ENCODE results near the gene BCDIN3D.

The BCDIN3D gene

DNA sequence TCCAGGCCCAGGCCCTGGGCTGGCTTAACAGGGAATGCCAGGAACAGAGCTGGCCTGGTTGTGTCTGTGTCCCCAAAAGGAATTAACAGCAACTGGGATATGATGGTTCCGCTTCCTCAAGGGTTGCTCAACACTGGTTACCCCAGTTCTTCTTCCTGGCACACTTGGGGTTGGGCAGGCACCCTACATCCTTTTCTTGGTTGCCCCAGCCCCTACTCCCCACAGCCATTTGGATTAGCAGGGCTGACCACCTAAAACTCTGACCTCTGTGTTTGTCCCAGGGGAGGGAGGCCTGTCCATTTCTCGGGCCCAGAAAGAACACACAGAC lies 45.5 kb downstream of the BCDIN3D start:
- DNase-seq (ENCODE audit: low read depth in 2 of 2): no peak

DNA sequence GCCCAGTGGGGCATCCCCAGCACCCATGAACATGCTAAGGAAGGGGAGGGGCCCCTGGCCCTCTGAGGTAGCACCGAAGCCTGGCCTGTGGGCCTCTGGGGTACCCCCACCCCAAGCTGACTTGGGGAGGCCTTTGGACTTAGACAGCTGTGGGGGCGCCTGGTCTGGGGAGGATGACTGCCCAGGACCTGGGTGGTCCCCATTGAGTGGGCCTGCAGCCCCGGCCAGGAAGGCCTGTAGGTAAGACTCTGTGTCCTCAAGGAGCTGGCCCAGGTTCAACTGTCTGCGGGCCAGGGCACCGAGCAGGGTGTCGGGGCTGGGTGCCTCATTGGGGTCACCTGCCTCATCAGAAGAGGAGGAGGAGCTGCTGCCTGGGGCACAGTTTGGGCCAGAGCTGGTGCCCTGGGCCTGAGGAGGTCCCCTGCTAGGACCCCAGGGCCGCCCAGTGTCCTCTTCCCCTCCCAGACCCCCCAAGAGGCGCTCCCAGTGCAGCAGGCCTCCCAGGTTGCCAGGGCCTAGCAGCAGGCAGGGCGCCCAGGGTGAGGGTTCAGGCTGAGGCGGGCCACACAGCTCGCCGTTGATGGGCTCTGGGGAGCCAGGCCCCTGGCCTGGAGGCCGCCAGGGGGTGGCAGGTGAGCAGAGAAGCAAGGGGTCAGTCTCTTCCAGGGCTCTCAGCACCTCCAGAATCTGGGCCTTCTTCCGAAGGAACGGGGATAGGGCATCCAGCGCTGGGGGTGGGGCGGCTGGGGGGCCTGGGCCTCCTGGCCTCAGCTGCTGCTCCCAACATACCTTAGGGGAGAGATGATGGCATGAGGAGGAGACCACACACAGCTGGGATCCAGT lies 46.1 kb downstream of the BCDIN3D start:
- no peak for DNase-seq (ENCODE audit: low read depth in 2 of 2)

DNA sequence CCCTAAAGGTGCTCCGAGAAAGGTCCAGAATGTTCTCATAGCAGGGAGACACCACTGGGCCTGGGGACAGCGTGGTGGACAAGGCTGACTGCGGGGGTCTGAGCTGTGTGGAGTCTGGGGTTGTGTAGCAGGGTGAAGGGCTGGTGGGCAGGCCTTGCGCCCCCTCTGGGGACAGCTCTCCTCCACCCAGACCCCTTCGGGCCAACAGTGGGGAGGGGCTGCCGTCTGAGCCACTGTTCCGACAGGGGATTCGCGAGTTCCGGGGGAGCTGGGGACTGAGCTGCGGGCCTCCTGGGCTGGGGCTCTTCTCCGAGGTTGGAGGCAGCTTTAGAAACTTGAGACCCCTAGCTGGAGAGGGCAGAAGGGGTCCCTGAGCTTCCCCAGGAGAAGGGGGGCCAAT lies 46.8 kb downstream of the BCDIN3D start:
- no peak for DNase-seq (ENCODE audit: low read depth in 2 of 2)

DNA sequence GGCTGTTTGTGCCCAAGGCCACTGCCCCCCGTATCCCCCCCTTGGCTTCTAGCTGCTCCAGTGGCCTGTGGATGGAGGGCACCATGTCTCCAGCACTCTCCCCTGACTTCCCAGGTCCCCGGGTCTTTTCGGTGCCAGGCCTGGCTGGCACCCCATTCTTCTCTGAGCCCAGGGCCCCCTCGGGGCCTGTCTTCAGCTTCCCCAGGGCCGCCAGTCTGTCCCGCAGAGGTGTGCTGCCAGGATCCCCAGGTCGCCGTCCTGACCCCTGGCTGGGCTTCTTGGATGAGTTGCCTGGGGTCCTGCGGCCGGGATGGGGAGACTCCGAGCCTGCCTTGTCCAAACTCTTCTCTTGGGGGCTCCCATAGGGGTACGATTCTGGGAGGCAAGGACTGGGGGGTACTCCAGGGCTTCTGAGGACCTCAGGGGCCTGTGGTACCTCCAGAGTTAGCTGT lies 47.2 kb downstream of the BCDIN3D start:
- no peak for DNase-seq (ENCODE audit: low read depth in 2 of 2)

DNA sequence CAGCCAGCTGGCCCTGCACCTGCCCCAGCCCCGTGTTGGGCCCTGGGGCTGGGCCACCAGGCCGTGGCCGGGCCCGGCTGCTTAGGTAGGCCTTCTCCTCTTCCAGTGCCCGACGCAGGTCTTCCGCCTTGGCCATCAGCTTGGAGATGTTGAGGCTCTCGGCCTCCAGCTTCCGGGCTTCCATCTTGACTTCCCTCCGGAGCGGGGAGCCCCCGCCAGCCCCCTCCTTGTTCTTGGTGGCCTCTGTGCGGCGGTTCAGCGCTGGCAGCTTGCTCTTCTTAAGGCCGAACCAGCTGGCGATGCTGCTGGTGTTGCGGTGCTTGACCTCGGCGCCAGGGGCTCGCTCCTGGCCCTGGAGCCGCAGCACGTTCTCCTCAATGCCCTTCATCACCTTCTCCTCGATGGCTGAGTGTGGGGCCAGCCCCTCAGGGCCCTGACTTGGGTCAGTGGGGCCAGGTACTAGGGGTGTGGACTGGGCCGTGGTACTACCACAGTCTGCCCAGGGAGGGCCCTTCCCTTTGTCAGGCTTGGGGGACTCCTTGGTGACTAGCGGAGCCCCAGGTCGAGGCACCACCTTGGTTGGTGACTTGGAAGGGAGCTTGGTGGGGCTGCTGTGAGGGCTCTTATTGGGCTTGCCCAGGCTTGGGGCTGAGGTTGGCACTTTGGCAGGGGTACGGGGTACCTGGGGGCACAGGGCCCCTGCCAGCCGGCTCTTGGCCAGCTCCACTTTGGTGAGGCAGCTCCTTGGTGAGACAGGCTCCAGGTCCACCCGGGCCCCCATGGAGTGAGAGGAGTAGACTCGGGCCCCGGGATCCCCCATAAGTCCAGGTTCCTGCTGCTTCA lies 47.9 kb downstream of the BCDIN3D start:
- DNase-seq (ENCODE audit: low read depth in 2 of 2): no peak

DNA sequence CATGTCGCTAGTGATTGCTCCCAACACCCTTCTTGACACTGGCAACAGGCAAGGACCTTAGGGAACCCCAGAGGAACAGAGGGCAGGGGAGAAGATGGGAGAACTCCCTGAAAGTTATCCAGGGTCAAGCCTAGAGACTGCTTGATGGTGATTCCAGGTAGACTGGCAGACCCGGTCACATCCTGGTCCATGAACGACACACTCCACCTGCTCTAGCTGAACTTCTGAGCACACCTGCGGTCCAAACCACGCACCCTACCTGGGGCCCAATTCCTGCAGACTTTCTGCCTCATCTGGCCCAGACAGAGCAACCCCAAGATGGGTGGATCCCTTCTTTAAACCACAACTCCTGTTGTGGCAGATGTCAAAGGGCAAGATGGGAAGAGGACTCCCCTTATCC lies 48.9 kb downstream of the BCDIN3D start:
- DNase-seq (ENCODE audit: low read depth in 2 of 2): no peak

DNA sequence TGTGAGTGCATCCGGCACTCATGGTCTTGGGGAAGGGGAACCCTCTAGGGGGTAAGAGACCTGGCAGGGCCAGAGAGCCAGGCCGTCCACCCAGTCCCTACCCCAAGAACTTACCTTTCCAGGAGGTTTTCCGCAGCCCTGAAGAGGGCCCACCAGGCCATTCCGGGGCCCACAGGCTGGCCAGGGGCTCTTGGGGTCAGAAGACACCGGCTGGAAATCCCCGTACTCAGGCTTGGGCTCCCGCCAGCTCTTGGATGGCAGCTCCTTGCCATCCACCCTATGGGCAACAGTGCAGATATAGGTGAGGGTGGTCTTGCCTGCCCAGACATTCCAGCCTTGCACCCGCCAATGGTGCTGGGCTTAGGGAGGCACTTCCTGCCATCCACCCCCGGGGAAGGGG lies 49.3 kb downstream of the BCDIN3D start:
- no peak for DNase-seq (ENCODE audit: low read depth in 2 of 2)

DNA sequence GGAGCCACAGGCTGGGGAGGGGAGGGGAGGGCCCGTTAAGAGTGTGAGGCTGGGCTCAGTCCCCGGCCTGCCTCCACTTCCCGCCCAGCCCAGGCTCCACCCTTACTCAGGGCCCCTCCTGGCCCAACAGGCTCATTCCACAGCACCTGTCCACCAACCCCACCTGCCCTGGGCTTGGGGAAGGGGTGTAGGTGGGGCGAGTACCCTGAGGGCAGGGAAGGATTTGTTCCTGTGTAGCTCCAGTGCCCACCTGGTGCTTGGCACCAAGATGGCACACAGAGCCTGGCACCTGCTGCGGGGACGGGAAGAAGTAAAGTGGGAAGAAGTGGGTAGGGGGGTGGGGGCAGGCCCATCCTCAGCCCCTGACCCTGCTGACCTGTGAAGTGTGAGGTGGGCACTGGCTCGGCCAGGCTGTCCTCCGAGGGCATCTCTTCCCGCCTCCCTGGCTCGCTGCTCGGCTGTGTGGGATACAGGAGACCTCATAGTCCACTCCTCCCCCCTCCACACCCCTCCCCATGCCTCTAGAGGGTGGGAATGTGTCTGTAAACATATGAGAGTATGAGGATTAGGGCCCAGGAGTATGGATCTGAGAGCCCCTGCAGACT lies 49.8 kb downstream of the BCDIN3D start:
- no peak for DNase-seq (ENCODE audit: low read depth in 2 of 2)

DNA sequence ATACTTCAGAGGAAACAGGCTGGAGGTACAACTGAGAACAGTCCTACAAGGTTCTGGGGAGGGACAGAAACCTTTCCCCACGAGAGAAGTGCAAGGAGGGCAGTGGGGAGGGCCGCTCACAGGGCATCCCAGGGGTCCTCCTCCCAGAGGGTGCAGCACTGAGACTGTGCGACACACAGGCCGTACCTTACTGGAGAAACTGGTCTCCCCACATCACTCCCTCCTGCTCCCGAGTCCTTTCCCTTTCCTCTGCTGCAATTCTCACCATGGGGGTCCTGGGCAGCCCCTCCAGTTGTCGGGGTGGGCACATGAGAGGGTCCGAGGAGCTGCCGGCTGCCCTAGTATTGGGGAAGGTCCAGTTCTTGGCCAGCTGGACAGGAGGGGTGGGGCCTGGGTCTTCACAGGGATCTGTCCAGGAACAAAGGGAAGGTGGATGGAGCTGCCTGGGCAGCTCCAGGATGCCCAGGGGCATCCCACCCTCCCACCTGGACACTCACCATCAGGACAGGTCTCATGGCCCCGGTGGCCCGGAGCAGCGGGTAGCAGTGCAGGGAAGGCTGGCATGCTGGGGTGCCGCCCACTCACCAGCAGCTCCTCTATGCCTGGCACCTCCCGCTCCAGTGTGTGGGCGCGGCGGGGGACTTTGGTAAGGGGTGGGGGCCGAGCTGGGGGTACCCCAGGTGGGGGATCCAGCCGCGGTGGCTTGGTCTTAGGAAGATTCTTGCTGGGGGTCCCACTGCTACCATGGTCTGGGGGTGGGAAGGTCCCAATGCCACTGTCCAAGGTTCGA lies 50.5 kb downstream of the BCDIN3D start:
- DNase-seq (ENCODE audit: low read depth in 2 of 2): no peak

DNA sequence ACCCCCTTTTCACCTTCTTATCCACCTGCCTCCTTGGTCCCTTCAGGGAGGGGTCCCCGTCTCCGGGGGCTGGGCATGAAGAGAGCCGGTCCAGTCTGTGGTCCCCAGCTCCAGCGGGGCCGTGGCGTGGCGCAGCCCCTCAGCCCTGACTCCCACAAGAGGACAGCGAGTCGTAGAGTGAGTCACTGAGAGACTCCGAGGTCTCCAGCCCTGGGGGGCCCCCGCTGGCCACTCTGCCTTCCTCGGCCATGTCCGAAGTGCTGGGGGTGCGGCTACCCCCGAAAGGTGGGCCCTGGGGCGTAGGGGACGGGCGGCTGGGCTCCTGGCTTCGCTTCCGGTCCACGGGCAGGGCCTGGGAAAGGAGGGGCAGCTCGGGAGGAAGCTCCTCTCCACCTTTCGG lies 51.2 kb downstream of the BCDIN3D start:
- DNase-seq (ENCODE audit: low read depth in 2 of 2): no peak

DNA sequence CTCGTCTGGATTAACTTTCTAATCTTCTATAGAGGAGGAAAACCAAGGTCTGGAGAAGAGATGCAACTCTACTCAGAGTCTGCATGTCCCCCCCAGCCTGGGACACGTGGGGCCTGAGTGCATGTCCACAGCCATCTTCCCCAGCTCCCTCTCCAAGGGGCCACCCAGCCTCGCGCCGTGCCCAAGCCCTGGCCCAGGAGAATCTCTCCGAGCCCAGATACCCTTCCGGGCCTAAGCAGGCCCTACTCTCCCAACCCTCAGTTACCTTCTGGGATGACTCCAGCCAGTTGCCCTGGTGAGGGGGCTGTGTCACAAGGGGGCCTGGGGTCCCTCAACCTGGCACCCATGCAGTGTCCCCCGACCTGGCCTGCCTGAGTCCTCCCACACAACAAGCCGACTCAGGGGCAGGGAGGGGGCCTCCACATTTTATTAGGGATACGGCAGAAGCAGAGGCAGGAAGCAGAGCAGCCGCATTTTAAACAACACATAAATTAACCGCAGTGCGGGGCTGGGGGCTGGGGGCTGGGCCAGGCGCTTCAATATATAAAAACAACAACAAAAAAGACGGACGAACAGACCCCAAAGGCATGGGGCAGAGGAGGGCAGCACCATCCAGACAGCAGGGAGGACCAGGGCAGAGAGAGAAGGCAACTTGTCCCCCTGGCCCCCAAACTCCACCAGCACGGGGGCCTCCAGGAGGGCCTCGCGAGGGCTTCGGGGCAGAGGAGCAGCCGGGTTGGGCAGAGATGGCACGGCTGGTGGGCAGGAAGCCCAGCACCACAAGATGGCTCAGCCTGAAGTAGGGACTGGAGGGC lies 52.0 kb downstream of the BCDIN3D start:
- DNase-seq (ENCODE audit: low read depth in 2 of 2): no peak

DNA sequence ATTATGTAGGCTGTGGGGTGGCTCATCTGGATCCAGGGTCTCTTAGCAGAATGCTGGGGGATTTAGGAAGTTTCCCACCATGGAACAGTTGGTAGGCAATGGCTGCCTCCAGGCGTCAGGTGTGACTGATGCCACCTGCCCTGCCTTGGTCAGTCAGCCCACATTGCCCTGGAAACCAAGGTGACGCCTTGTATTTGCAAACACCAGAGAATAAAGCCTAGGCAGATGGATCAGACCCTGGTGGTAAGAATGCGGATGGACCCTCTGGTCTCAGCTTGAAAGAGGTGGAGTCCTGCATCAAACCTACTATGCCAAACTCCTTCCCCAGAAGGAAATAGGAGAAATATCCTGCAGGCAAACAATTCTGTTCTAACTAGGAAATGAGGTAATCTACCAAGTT lies 52.9 kb downstream of the BCDIN3D start:
- DNase-seq (ENCODE audit: low read depth in 2 of 2): no peak

DNA sequence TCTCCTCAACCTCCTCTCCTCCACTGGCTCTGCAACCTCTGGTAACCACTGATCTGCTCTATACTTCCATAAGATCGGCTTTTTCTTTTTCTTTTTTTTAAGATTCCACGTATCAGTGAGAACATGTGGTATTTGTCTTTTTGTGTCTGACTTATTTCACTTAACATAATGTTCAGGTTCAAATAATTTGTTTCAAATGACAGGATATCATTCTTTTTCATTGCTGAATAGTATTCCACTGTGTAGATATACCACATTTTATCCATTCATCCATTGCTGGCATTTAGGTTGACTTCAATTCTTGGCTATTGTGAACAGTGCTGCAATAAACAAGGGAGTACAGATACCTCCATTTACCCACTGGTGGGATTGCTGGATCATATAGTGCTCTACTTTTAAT lies 55.2 kb downstream of the BCDIN3D start:
- no peak for DNase-seq (ENCODE audit: low read depth in 2 of 2)

Measured in activated CD8-positive, alpha-beta memory T cell treated with anti-CD3 and anti-CD28 coated beads for 4 hours (primary cell).